Fibroblast of the conjunctiva (primary cell): ENCODE data around the gene IWS1.

Experiments
- DNase-seq: peaks from one replicate; pipeline ENCODE4 v3.0.0-alpha.2; 2010; ENCODE audit warnings: low read depth

The IWS1 gene

GRCh38 chr2:127490283-127490682 is 36.0 kb downstream of the IWS1 start:
- DNase-seq = no peak

DNA sequence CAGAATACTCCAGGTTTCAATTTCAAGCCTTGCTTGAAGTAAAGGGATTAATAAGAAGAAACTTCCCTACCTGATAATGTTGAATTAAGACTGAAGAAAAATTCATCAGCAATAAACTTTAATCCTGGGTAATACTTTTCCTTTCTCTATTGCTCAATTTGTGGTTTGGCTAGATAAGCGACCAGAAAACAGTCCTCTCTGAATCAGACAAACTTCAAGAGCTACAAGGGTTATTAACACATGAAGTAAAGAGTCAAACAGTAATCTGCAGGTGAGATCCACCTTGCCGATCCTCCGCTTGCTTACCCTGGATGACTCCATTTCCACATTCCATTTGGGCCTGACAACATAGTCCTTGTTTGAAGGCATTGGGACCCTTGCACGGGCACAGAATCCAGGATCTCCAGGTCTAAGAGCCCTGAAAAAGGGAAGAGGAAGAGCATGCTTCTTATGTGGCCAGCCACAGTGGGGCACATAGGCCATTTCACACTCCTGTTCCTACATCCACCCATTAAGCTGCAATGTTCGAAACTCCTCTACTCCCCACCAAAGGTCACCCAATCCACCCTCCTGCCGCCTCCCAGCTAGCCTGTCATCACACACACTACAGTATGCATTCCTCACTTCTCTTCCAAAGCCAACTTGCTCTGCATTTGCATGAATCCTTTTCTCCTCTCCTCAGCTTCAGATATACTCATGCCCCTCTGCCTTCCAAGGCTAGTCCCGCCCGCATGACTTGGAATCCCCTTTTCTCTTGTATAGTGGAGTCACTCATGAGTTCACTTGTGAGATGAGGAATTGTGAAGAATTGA is 39.8 kb downstream of the IWS1 start:
- no peak for DNase-seq

DNA sequence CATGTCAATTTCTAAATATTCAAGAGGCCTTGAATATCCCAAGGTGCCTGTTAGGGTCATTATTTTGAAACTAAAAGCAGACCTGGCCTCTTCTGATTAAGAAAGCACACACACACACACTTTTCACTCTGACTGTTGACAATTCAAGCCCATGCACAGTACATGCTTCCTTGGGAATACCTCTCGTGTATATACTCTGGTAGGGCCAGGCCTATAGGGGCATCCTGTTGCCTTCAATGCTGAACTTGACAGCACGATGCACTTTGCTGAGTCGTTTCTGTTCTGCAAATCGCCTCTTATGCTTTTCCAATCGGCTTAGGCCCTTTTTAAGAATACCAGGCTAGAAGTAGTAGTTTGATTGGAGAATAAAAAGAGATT is 40.6 kb downstream of the IWS1 start:
- no peak for DNase-seq

DNA sequence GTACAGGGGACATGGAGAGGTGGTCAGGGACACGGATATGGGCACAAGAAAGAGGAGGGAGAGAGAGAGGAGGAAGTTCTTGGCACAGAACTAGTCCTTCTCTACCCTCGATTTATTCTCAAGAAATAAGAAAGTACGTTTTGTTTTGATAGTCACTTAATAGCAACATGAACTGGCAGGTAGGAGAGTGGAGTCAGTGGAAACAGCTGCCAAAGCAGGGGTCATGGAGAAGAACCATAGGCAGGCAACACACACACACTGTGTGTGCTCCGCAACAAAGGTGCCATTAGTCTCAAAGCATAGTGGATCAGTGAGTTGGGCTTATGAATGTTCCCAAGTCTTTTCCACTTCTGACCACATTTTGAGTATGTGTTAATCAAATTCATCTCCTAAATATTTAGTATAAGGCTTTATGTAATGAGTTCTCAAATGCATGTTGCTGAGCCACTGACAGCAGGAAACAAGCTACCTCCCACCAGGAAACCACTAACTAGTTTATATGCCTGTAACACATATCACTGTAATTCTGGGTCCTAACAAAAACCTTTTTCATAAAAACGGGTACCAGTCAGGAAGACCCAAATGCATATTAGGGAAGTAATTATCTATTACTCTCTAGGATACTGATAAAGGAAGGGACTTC is 41.1 kb downstream of the IWS1 start:
- DNase-seq = no peak

- DNase-seq = no peak
These were observed 44.3 kb downstream of the IWS1 start for GRCh38 chr2:127482031-127482430.

DNA sequence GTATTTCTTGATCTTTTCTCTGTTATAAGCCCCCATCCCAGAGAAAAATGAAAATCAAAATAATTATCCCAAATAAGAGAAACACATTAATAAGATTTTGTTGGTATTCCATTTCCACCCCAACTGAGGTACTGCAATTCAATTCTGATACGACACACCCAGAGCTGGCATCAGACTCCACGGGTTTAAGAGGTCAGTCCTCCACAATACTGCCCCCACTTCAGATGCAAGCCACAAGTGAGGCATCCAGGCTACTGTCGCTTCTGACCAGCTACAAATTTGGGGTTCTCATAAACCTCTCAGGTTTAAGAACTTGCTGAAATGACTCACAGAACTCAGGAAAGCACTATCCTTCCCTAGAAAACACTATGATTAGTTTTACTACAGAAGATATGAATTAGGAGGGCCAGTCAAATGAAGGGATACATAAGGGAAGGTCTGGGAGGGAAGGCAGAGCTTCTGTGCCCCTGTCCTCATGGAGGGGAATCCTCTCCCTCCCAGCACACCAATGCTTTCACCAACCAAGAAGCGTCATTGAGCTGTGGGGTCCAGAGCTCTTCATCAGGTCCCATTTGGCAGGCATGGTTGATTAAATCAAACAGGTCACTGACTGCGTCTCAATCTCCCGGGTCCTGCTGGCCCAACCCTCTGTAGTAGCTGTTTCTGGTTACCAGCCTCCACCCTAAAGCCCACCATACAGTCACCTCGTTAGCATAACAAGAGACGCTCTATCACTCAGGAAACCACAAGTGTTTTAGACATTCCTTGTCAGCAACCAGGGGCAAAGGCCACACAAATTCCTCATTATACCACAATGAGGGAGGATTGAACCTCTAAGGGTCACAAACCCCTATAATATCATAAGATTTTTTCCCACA is 46.2 kb downstream of the IWS1 start:
- DNase-seq = no peak

- DNase-seq = peak; percentile 59
These were observed 47.0 kb downstream of the IWS1 start for GRCh38 chr2:127479219-127479825.

DNA sequence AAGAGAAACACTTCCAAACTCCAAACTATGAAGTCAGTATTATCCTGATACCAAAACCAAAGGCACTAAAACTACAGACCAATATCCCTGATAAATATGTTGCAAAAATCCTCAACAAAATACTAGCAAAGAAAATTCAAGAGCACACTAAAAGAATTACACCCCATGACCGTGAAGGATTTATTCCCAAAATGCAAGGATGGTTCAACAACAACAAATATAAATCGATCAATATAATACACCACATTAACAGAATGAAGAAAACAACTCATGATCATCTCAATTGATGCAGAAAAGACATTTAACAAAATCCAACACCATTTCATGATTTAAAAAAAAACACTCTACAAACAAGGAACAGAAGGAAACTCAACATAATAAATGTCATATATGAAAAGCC is 50.5 kb downstream of the IWS1 start:
- DNase-seq = no peak

GRCh38 chr2:127472268-127472667 is 54.0 kb downstream of the IWS1 start:
- no peak for DNase-seq

DNA sequence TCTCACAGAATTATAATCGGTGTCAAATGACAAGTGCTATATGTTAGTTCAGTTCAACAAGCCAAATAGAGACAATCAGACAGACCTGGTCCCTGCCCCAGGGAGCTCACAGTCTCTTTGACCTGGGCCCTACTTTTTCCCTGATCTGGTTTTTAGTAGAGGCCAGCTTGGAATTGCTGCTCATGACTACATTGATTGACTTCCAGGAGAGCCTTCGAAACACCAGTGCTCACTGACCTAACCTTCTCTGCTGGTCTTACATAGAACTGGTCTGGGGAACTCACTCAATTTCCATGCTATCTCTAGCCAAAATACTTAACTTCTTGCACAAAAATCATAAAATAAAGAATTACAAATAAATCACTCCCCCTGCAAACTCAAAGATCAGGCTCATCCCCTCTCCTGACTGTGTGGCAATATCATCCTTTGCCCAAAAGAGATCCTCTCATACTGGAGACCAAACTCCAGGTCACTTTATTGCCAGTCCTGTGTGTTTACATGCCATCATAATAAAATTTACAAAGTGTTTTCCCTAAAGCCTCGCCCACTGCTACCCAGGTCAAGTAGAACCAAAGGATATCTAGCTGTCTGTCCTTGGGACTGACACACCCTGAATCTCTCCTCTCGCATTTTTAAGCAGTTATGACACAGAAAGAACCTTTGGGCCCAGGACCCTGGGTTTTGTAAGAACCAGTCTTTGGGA is 54.9 kb downstream of the IWS1 start:
- DNase-seq = no peak

GRCh38 chr2:127469974-127470373 is 56.3 kb downstream of the IWS1 start:
- DNase-seq = no peak

GRCh38 chr2:127469051-127469450 is 57.2 kb downstream of the IWS1 start:
- DNase-seq = no peak

GRCh38 chr2:127465258-127465657 is 61.0 kb downstream of the IWS1 start:
- no peak for DNase-seq

GRCh38 chr2:127464470-127465257 is 61.6 kb downstream of the IWS1 start:
- no peak for DNase-seq

GRCh38 chr2:127463155-127463991 is 62.9 kb downstream of the IWS1 start:
- no peak for DNase-seq

GRCh38 chr2:127462461-127462860 is 63.8 kb downstream of the IWS1 start:
- DNase-seq = no peak

DNA sequence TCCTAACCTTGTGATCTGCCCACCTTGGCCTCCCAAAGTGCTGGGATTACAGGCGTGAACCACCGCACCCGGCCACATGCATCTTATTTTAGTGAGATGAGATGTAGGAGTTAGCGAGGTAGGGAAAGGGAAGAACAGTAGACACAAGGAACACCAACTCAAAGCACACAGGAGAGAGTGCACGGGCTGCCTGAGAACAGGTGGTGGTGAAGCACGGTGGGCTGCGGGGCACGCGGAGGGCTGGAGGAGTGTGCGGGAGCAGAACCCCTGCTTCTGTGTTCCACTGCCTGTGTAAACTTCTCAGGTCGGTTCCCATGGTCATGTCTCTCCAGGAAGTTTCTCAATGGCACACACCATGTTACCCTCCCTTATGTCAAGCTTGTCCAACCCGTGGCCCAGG is 69.3 kb downstream of the IWS1 start:
- DNase-seq = no peak

DNA sequence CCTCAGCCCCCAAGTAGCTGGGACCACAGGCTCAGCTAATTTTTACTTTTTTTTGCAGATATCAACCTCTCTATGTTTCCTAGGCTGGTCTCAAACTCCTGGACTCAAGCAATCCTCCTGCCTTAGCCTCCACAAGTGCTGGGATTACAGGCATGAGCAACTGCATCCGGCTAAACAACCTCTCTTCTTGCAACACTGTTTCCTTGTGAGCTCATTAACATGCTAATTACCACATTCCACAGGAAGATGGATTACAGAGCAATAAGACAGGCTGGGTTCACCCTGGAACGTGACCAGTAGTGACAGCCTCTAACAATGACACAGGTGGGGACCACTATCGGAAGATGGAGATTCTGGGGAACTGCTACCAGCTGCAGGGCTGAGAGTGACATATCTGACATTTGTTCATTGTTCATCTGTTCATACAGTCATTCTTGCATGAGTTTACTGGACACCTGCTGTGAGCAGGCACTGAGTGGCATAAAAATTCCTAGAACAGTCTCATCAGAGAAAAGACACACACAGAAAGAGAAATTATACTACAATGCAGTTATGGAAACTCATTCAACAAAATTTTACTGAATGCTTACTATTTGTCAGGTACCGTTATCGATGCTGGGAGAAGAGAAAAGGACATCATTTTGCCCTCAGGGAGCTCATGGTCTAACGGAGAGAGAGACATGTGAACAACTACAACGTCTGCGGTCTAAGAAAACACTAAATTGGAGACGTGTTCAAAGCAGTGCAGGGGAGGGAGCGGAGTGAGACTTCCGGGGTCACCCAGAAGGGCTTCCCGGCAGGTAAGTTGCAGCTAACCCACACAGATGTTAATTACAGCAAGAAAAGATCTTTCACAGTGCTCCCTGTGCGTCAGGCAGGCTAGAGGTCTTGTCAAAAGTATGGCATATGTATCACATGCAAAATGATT is 70.5 kb downstream of the IWS1 start:
- DNase-seq = no peak
